ENCODE data around the gene CCNG1. TPM values are rescaled to one million over a fixed set of nuclear protein-coding genes. Genes with fewer than 3 reads are reported as not detected.
"Not testable (repeated sequence)": the region's sequence is repeated elsewhere in the genome, so short reads cannot be mapped to it uniquely, and the experiment has no call there.

The CCNG1 gene
- total and polyA plus RNA-seq, 7 donors = 78.0 to 181 (median 143) TPM

GRCh38 chr5:163447875-163448274 is 10.5 kb downstream of the CCNG1 start:
- WGBS, 2 donors = 87 to 89% methylated on average over 3 of the region's 3 CpGs
- no peaks in the 10 kb centered on the region for H3K27me3 ChIP-seq
- no peaks in the 10 kb centered on the region for H3K4me1 ChIP-seq
- no peak overlapping the region for H3K4me3 ChIP-seq
- TF ChIP-seq POLR2AphosphoS5 (IDR thresholded peaks at IDR 0.05) (no peak), EP300 (IDR thresholded peaks at IDR 0.05) (no peak), CTCF (IDR thresholded peaks at IDR 0.05) (no peak), POLR2A (IDR thresholded peaks at IDR 0.05) (no peak)
- H3K9me3 ChIP-seq = no peaks in the 10 kb centered on the region
- H3K27ac ChIP-seq = no peak overlapping the region
- H3K36me3 ChIP-seq = peaks cover 0 to 95% (median 7%) of the 10 kb centered on the region in 4 donors
- intact Hi-C loops (cut with DNase I) = no loop called here
- DNase-seq = no peak

DNA sequence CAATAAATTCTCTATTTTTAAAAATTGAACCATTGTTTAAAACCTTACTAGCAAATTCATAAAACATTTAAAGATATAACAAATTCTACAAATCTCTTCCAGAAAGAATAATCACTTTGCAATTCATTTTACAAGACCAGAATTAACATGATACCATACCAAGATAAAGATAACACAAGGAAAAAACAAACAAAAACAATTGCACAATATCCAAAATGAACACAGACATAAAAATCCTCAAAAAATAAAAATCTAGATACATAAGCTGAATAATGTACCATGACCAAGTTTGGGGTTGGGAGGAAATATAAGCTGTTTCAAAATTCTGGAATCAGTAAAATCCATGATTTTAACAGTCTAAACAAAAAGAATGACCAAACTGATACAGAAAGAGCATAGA is 11.1 kb downstream of the CCNG1 start:
- Histone ChIP-seq H3K4me1 (no peaks in the 10 kb centered on the region), H3K27ac (no peak overlapping the region), H3K36me3 (peaks cover 0 to 95% (median 7%) of the 10 kb centered on the region in 4 donors), H3K9me3 (no peaks in the 10 kb centered on the region), H3K27me3 (no peaks in the 10 kb centered on the region), H3K4me3 (no peak overlapping the region)
- DNase-seq = no peak
- intact Hi-C loops (cut with DNase I) = no loop called here
- TF ChIP-seq CTCF (IDR thresholded peaks at IDR 0.05) = no peak
- TF ChIP-seq POLR2A (IDR thresholded peaks at IDR 0.05) = no peak
- TF ChIP-seq EP300 (IDR thresholded peaks at IDR 0.05) = no peak
- TF ChIP-seq POLR2AphosphoS5 (IDR thresholded peaks at IDR 0.05) = no peak

GRCh38 chr5:163451489-163451888 is 14.1 kb downstream of the CCNG1 start:
- DNase-seq = no peak
- intact Hi-C loops (cut with DNase I) = no loop called here
- WGBS, 2 donors = 97 to 98% methylated on average over 8 of the region's 8 CpGs
- no peak overlapping the region for H3K4me3 ChIP-seq
- H3K27me3 ChIP-seq = no peaks in the 10 kb centered on the region
- TF ChIP-seq CTCF (IDR thresholded peaks at IDR 0.05) (no peak), POLR2A (IDR thresholded peaks at IDR 0.05) (no peak), EP300 (IDR thresholded peaks at IDR 0.05) (no peak), POLR2AphosphoS5 (IDR thresholded peaks at IDR 0.05) (no peak)
- H3K9me3 ChIP-seq = no peaks in the 10 kb centered on the region
- H3K27ac ChIP-seq = no peak overlapping the region
- no peaks in the 10 kb centered on the region for H3K4me1 ChIP-seq
- H3K36me3 ChIP-seq = peaks cover 0 to 95% (median 4%) of the 10 kb centered on the region in 4 donors

GRCh38 chr5:163453705-163454104 is 16.3 kb downstream of the CCNG1 start:
- DNase-seq = no peak
- Histone ChIP-seq H3K4me1 (peaks cover 0 to 8% (median 4%) of the 10 kb centered on the region in 4 donors), H3K27me3 (no peaks in the 10 kb centered on the region), H3K9me3 (no peaks in the 10 kb centered on the region), H3K4me3 (no peak overlapping the region), H3K27ac (no peak overlapping the region), H3K36me3 (peaks cover 0 to 74% (median 0%) of the 10 kb centered on the region in 4 donors)
- intact Hi-C loops (cut with DNase I) = no loop called here
- TF ChIP-seq CTCF (IDR thresholded peaks at IDR 0.05) (no peak), POLR2AphosphoS5 (IDR thresholded peaks at IDR 0.05) (no peak)
- WGBS, 2 donors = 93% methylated on average over 1 of the region's 1 CpG

DNA sequence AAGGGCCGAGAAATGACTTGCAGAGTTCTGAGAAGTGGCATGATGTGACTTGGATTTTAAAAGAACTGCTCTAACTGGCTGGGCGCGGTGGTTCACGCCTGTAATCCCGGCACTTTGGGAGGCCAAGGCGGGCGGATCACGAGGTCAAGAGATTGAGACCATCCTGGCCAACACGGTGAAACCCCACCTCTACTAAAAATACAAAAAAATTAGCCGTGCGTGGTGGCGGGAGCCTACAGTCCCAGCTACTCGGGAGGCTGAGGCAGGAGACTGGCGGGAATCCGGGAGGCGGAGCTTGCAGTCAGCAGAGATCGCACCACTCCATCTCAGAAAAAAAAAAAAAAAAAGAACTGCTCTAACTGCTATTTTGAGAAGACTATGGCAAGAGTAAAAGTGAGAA is 18.0 kb downstream of the CCNG1 start:
- H3K9me3 ChIP-seq; H3K27ac ChIP-seq; intact Hi-C loops (cut with DNase I); H3K4me3 ChIP-seq; H3K27me3 ChIP-seq; DNase-seq: not testable (repeated sequence)
- 97 to 98% methylated on average over 17 of the region's 17 CpGs for WGBS, 2 donors
- peaks cover 0 to 17% (median 7%) of the 10 kb centered on the region in 4 donors for H3K4me1 ChIP-seq
- peaks cover 0 to 62% (median 0%) of the 10 kb centered on the region in 4 donors for H3K36me3 ChIP-seq

Measured in sigmoid colon (tissue), 7 donors.